Skin epidermis (tissue), 12 donors: ENCODE measurements around the gene LCLAT1.
A peak's percentile ranks its signal among the peaks of the same experiment; 100 is the strongest.

ENCODE experiments used
- H3K27ac ChIP-seq, 21 experiments: fragments of 200-600 bp; sonication (generic) in 11 of 21; one replicate each; pipeline ENCODE4 v1.5.0; 2020; ENCODE audit warnings: mild to moderate bottlenecking in 3 of 21, inconsistent platforms in 2 of 21, moderate library complexity in 2 of 21
- H3K4me3 ChIP-seq, 7 experiments: fragments of 200-600 bp; sonication (generic) in 2 of 7; one replicate each; pipeline ENCODE4 v1.5.0; 2020; ENCODE audit warnings: inconsistent platforms in 2 of 7, mild to moderate bottlenecking in 2 of 7, moderate library complexity in 1 of 7

Gene LCLAT1

DNA sequence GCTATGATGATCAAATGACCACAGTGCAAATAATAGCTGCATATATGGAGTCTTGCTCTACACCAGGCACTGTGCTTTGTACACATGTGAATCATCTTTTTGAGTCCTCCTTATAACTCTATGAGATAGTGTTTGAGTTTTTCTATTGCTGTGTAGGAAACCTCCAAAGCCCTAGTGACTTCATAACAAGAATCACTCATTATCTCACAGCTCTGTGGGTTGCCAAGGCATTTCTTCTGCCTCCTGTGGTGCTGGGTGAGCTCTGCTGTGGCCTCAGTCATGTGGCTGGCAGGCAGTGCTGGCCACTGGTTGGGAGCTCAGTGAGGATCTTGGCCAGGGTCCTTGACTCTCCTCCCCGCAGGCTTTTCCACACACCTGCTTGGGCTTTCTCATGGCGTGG, 206.8 kb downstream of the LCLAT1 start:
- no peak overlapping the region for H3K4me3 ChIP-seq
- H3K27ac ChIP-seq: no peak overlapping the region

- Histone ChIP-seq H3K27ac (no peak overlapping the region), H3K4me3 (no peak overlapping the region)
Measured at GRCh38 chr2:30654404-30654803, 207.4 kb downstream of the LCLAT1 start.

- Histone ChIP-seq H3K4me3 (no peak overlapping the region), H3K27ac (peak overlapping the region in 1 of 21 experiments; percentile 16)
Measured at GRCh38 chr2:30655211-30655610, 208.2 kb downstream of the LCLAT1 start.

GRCh38 chr2:30655660-30656059, 208.6 kb downstream of the LCLAT1 start:
- Histone ChIP-seq H3K4me3 (no peak overlapping the region), H3K27ac (peak overlapping the region in 2 of 21 experiments; percentile 16 to 29)

GRCh38 chr2:30656079-30656478, 209.0 kb downstream of the LCLAT1 start:
- H3K27ac ChIP-seq: peak overlapping the region in 2 of 21 experiments; percentile 16 to 29

GRCh38 chr2:30661173-30662107, 214.4 kb downstream of the LCLAT1 start:
- no peak overlapping the region for H3K27ac ChIP-seq
- no peak overlapping the region for H3K4me3 ChIP-seq

More at GRCh38 chr2:30656079-30656478, 209.0 kb downstream of the LCLAT1 start:
- no peak overlapping the region for H3K4me3 ChIP-seq

DNA sequence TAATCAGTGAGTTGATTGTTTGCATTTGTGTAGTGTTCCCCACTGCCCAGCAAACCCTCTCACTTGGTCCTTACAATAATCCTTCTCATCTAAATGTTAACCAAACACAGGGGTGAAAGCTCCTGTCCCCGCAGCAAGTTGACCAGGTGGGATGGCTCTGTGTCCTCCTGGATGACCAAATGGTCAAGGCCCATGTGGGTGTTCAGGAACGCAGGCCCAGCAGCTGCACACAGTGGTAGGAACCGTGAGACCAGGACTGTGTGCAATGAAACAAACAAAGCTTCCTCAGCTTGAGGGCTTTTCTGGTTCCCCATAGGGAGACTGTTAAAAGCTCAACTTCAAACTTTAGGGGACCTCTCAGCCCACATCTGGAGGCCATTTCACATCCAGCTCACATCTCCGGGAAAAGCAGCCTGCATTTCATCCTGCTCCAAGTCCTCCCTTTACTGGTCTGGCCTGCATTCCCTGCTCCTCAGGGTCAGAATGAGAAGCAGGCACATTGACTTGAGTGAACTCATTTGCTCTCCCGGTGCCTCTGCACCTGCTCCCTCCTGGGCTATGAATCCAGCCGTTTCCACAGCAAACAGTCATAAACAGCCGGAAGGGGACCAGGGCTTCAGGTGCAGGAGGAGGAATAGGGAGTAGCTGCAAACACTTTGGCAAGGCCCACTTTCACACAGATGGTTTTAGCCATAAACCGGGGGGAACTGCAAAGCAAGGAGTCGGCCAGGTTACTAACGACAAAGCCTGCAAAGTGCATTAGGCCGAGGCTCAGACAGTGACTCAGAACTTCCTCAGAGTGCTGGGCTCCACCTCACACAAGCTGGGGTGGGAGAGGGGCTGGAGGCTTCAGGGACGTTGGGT, 215.5 kb downstream of the LCLAT1 start:
- Histone ChIP-seq H3K27ac (peak overlapping the region in 2 of 21 experiments; percentile 22 to 27), H3K4me3 (no peak overlapping the region)

DNA sequence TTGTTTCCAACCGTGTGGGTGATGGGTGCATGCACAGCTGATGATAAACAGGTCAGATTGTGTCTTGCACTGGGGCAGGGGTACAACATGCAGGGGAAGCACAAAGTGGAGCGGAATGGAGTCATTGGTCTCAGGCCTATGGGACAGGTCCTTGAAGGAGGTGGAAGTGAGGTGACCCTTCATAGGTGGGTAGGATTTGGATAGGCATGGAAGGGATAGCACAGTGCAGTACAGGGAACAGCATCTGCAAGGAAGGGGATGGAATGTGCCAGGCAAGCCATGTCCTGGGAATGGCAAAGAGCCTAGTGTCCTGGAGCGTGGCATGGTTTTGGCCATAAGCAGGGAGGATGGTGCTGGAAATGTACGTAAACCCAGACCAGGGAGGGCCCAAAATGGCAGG, 216.3 kb downstream of the LCLAT1 start:
- no peak overlapping the region for H3K4me3 ChIP-seq
- H3K27ac ChIP-seq: peak overlapping the region in 2 of 21 experiments; percentile 22 to 55

GRCh38 chr2:30663806-30664205, 216.8 kb downstream of the LCLAT1 start:
- Histone ChIP-seq H3K27ac (peak overlapping the region in 5 of 21 experiments; percentile 53 to 81 (median 74)), H3K4me3 (no peak overlapping the region)

- Histone ChIP-seq H3K27ac (peak overlapping the region in 12 of 21 experiments; percentile 8 to 81 (median 60)), H3K4me3 (no peak overlapping the region)
Measured at GRCh38 chr2:30664761-30665358, 217.8 kb downstream of the LCLAT1 start.

DNA sequence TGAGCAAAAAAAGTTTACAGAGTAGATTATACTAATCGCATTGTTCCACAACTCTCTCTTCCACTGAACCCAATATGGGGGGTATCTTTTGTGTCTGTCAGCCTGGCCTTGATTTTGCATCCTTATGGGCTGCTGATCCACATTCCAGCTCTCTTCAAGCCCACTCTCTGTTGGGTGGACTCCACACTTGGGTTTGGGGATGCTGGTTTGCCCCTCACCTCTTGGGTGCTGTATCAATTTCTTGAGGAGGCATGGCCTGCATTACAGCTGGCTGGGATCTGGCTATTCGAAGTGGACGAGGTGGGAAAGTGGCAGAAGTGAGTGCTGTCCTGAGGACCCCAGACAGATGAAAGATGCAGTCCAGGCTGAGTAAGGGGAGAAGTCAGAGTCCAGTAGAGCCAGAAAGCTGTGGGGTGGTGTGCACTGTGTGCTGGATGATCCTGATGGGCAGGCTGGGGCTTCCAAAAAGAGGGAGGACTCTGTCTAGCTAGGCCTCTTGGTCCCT, 218.8 kb downstream of the LCLAT1 start:
- Histone ChIP-seq H3K27ac (peak overlapping the region in 12 of 21 experiments; percentile 20 to 81 (median 58)), H3K4me3 (no peak overlapping the region)

- peak overlapping the region in 11 of 21 experiments; percentile 27 to 81 (median 60) for H3K27ac ChIP-seq
- H3K4me3 ChIP-seq: no peak overlapping the region
Measured at GRCh38 chr2:30666266-30666874, 219.3 kb downstream of the LCLAT1 start.

DNA sequence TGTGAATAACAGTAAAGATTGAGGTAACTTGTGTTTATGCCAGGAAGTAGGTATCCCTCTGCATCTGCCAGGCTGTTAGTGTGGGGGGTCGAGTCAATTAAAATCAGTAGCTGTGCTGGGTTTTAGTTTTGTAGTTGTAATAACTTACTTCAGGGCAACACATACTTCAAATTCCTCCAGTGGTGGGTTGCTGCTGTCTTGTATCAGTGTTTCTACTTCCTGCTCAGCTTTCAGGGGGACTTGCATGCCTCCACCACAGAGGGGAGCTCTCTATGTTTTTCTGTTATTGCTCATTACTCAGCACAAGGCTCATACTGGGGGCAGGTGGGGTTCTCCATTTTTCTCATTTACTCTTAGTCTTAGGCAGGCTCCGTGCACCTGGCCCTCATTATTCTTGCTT, 223.4 kb downstream of the LCLAT1 start:
- Histone ChIP-seq H3K4me3 (no peak overlapping the region), H3K27ac (no peak overlapping the region)

GRCh38 chr2:30673127-30673526, 226.1 kb downstream of the LCLAT1 start:
- no peak overlapping the region for H3K27ac ChIP-seq
- no peak overlapping the region for H3K4me3 ChIP-seq

GRCh38 chr2:30675758-30676157, 228.7 kb downstream of the LCLAT1 start:
- no peak overlapping the region for H3K27ac ChIP-seq
- H3K4me3 ChIP-seq: no peak overlapping the region

GRCh38 chr2:30677231-30677630, 230.2 kb downstream of the LCLAT1 start:
- Histone ChIP-seq H3K27ac (no peak overlapping the region), H3K4me3 (no peak overlapping the region)

DNA sequence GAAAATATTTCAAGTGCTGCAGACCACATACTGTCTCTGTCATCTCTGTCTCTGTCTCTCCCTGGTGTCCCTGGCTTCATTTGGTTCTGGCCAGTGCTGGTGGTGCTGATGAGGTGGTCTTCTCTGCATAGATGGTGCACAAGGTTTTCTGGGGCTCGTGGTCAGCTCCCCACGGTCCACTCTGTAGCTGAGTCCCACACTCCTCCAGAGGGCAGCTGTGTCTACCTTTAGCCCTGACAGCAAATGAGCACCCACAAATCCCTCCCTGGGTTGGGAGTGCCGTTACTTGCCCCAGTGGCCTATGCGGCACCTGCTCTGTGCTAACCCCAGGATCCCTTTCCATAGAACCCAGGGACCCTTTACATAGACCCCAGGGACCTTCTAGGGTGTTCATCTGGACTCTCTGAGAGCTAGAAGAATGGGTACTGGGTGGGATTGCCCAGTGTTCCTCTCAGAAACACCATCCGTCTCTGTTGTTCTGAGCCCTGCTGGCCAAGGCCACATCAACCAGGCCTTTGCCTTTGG, 230.9 kb downstream of the LCLAT1 start:
- no peak overlapping the region for H3K27ac ChIP-seq
- no peak overlapping the region for H3K4me3 ChIP-seq

DNA sequence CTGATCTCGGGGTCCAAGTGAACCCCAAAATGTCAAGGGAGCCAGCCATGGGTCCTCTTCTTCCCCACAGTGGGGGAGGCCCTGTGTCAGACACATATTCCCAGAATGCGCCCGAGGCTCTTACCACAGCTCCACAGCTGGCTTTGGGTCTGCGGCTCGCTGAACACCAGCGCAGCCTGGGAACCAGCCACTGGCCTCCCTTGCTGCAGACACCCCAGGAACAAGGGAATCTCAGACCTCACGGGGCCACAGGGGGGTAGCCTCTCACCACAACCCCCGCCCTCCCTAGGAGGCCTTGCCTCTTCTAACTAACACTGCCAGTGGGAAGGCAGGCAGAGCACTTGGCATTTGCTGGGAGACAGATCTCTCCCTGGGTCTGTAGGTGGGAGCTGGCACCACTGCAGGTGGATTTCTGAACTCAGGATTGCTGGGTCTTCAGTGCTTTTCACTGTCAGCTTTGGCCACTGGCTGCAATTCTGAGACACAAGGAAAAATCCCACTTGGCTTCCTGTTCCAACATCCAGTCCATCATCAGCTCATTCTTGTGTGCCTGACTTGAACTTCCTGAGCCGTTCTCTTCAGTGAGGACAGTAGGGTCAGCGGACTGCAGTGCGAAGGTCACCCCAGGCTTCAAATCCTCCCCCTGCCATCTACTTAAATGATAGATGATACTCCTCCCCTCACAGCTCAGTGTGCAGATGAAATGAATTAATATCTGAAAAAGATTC, 231.5 kb downstream of the LCLAT1 start:
- Histone ChIP-seq H3K4me3 (no peak overlapping the region), H3K27ac (peak overlapping the region in 2 of 21 experiments; percentile 17 to 25)
